CD4-positive, alpha-beta T cell (primary cell): Measurements from ENCODE around the gene ATP5PF. TPM values are rescaled to one million over a fixed set of nuclear protein-coding genes. Genes with fewer than 3 reads are reported as not detected.

Experiments
- ATAC-seq: fragments of 200-7000 bp; cut with Tn5 transposase; one replicate; pipeline ENCODE4 v1.10.0; 2022; ENCODE audit warnings: mild to moderate bottlenecking; ENCODE audit not compliant: poor library complexity
- CTCF ChIA-PET: fragments of 350-600 bp; sonication (Branson Sonifier 250); formaldehyde crosslinking; loops from one replicate; lab custom pipeline; 2021; ENCODE audit warnings: antibody characterized with exemption, inconsistent platforms; lab: Charles Lee
- POLR2A ChIA-PET: fragments of 350-600 bp; sonication (Branson Sonifier 250); formaldehyde crosslinking; loops from one replicate; lab custom pipeline; 2021; ENCODE audit warnings: antibody characterized with exemption, inconsistent platforms; lab: Charles Lee
- DNase-seq, 14 experiments: peaks; one replicate each; pipeline ENCODE4 v3.0.0-alpha.2; 2013 to 2020; ENCODE audit warnings: mixed read lengths in 2 of 14
- H3K27ac ChIP-seq, 2 donors: one replicate each; pipeline versions ENCODE4 v1.5.1 to v1.7.0; 2013; ENCODE audit warnings: low read length in 2 of 2, low read depth in 1 of 2, mild to moderate bottlenecking in 1 of 2
- H3K27me3 ChIP-seq, 2 experiments: 1 replicate in 1 of 2; 2 replicates in 1 of 2; pipeline versions ENCODE4 v1.6.1 to v1.7.0; 2013; ENCODE audit warnings: low read length in 2 of 2, control low read depth in 1 of 2, mild to moderate bottlenecking in 1 of 2, moderate library complexity in 1 of 2; ENCODE audit not compliant: insufficient read depth in 2 of 2, control insufficient read depth in 1 of 2
- H3K36me3 ChIP-seq: one replicate; pipeline ENCODE4 v1.6.1; 2013; ENCODE audit warnings: low read length, control low read depth; ENCODE audit not compliant: insufficient read depth
- H3K4me1 ChIP-seq: one replicate; pipeline ENCODE4 v1.6.1; 2013; ENCODE audit warnings: low read length, control low read depth; ENCODE audit not compliant: insufficient read depth
- H3K4me3 ChIP-seq: one replicate; pipeline ENCODE4 v1.5.1; 2013; ENCODE audit warnings: mild to moderate bottlenecking, low read length, moderate library complexity
- H3K9me3 ChIP-seq, 2 experiments: 1 replicate in 1 of 2; 2 replicates in 1 of 2; pipeline versions ENCODE4 v1.6.1 to v1.7.0; 2013; ENCODE audit warnings: low read length in 2 of 2, mild to moderate bottlenecking in 2 of 2, control low read depth in 1 of 2, moderate library complexity in 1 of 2; ENCODE audit not compliant: control insufficient read depth in 1 of 2, insufficient read depth in 1 of 2
- H3K27ac Mint-ChIP-seq: one replicate; pipeline ENCODE4 v1.8.0; 2020; ENCODE audit warnings: mixed read lengths
- H3K27me3 Mint-ChIP-seq: one replicate; pipeline ENCODE4 v1.8.0; 2021; ENCODE audit warnings: mixed read lengths
- H3K36me3 Mint-ChIP-seq: one replicate; pipeline ENCODE4 v1.8.0; 2021; ENCODE audit warnings: low read depth, mixed read lengths
- H3K4me1 Mint-ChIP-seq: one replicate; pipeline ENCODE4 v1.8.0; 2021; ENCODE audit warnings: low read depth, mixed read lengths
- H3K4me3 Mint-ChIP-seq: one replicate; pipeline ENCODE4 v1.8.0; 2020; ENCODE audit warnings: mild to moderate bottlenecking, mixed read lengths
- H3K9me3 Mint-ChIP-seq: one replicate; pipeline ENCODE4 v1.8.0; 2020; ENCODE audit warnings: mixed read lengths
- intact Hi-C, 2 experiments: fragments of 100-400 bp; cut with DNase I in 1 of 2; cut with micrococcal nuclease in 1 of 2; formaldehyde crosslinking; loops; one replicate each; pipeline versions ENCODE4 v1.15.1 to v1.9.0; 2023 to 2025; cut with DNase I, micrococcal nuclease
- total RNA-seq, 174 experiments: library from RNA in 2 of 174; stranded (reverse) in 2 of 174; gene quantifications; one replicate each; pipeline ENCODE4 v1.2.3 and lab custom pipeline; 2021 to 2026
- TF ChIP-seq, protein P1 (sequence below): fragments of 200-600 bp; IDR thresholded peaks from one replicate; pipeline ENCODE4 v1.8.0; 2022; ENCODE audit warnings: antibody characterized with exemption, mild to moderate bottlenecking

The ATP5PF gene
- total RNA-seq, 2 experiments from 2014 or later = 26.7 to 30.3 TPM

DNA sequence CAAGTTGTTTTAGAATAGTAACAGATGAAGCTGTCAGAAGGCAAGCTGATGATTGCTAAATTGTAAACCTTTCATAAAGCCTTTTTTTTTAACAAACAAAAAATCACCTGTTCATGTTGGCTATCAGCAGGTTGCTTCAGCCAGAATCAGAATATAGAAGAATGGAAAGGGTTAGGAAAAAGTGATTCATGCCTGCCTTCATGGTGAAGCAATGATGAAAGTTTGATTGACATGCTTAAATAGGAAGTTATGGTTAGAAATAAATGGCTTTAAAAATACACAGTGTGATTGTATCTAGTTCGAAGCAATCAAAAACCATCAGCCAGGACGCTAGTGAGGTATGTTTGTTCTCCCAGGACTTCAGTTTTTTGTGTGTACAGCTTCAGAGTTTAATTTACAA, 38.0 kb upstream of the ATP5PF start:
- no peak overlapping the region for H3K4me3 ChIP-seq
- H3K4me1 ChIP-seq = no peaks in the 10 kb centered on the region
- ATAC-seq = no peak
- Mint-ChIP-seq H3K36me3 (peaks cover 30% of the 10 kb centered on the region), H3K9me3 (no peaks in the 10 kb centered on the region), H3K4me1 (no peaks in the 10 kb centered on the region), H3K27ac (no peak overlapping the region), H3K4me3 (no peak overlapping the region), H3K27me3 (no peaks in the 10 kb centered on the region)
- peak in 1 of 14 experiments; percentile 7 for DNase-seq
- peaks cover 6% of the 10 kb centered on the region for H3K36me3 ChIP-seq
- ChIA-PET CTCF (no interaction called here), POLR2A (no interaction called here)
- TF ChIP-seq, protein P1, sequence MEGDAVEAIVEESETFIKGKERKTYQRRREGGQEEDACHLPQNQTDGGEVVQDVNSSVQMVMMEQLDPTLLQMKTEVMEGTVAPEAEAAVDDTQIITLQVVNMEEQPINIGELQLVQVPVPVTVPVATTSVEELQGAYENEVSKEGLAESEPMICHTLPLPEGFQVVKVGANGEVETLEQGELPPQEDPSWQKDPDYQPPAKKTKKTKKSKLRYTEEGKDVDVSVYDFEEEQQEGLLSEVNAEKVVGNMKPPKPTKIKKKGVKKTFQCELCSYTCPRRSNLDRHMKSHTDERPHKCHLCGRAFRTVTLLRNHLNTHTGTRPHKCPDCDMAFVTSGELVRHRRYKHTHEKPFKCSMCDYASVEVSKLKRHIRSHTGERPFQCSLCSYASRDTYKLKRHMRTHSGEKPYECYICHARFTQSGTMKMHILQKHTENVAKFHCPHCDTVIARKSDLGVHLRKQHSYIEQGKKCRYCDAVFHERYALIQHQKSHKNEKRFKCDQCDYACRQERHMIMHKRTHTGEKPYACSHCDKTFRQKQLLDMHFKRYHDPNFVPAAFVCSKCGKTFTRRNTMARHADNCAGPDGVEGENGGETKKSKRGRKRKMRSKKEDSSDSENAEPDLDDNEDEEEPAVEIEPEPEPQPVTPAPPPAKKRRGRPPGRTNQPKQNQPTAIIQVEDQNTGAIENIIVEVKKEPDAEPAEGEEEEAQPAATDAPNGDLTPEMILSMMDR = no peak
- H3K9me3 ChIP-seq = no peaks in the 10 kb centered on the region
- no peaks in the 10 kb centered on the region for H3K27me3 ChIP-seq
- intact Hi-C loops = no loop called here
- no peak overlapping the region for H3K27ac ChIP-seq

DNA sequence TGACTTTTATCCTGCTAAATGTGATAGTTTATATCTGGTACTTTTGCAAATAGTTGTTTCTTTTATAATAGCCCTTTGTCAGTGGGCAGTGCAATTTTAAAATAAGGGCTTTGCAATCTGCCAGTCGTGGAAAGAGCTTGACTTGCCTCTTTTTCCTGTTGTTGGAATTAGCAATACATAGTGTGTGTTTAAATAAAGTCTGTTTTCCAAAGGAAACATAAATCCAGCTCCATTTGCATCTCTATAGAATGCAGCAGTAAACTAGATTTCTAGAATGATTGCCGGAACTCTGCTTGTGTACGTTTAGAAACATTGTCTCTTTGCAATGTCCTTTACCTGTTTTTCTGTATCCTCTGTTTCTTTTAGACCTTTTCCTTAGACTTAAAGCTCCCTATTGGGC, 33.2 kb upstream of the ATP5PF start:
- H3K4me3 ChIP-seq = no peak overlapping the region
- H3K9me3 ChIP-seq = no peaks in the 10 kb centered on the region
- no peaks in the 10 kb centered on the region for H3K27me3 Mint-ChIP-seq
- H3K36me3 Mint-ChIP-seq = peaks cover 76% of the 10 kb centered on the region
- H3K4me1 ChIP-seq = no peaks in the 10 kb centered on the region
- intact Hi-C loops = no loop called here
- TF ChIP-seq, protein P1 = no peak
- ATAC-seq (no peak), DNase-seq (no peak)
- CTCF ChIA-PET = no interaction called here
- POLR2A ChIA-PET = no interaction called here
- H3K4me1 Mint-ChIP-seq = no peaks in the 10 kb centered on the region
- H3K4me3 Mint-ChIP-seq = no peak overlapping the region
- H3K27me3 ChIP-seq = no peaks in the 10 kb centered on the region
- peaks cover 49% of the 10 kb centered on the region for H3K36me3 ChIP-seq
- H3K27ac ChIP-seq = no peak overlapping the region
- no peak overlapping the region for H3K27ac Mint-ChIP-seq
- no peaks in the 10 kb centered on the region for H3K9me3 Mint-ChIP-seq

DNA sequence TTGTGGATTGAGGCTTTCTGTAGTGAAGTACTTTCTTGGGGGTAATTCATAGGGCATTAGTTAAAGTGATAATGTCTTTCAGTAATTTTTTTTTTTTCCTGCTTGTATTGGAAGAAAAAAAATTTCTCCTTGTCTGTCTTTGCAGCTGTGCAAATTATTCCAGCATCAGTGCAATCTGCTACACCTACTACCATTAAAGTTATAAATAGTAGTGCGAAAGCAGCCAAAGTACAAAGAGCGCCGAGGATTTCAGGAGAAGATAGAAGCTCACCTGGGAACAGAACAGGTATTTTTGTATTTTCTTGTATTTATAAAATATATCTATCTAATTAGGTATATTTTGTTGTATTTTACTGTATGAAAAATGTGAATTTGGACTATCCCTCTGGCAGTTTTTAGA, 29.4 kb upstream of the ATP5PF start:
- Mint-ChIP-seq H3K4me1 (no peaks in the 10 kb centered on the region), H3K36me3 (peaks cover 96% of the 10 kb centered on the region), H3K4me3 (no peak overlapping the region), H3K27ac (no peak overlapping the region), H3K27me3 (no peaks in the 10 kb centered on the region), H3K9me3 (no peaks in the 10 kb centered on the region)
- ChIA-PET CTCF (no interaction called here), POLR2A (no interaction called here)
- intact Hi-C loops = no loop called here
- no peak for ATAC-seq
- H3K27ac ChIP-seq = no peak overlapping the region
- no peak for DNase-seq
- H3K4me3 ChIP-seq = no peak overlapping the region
- no peaks in the 10 kb centered on the region for H3K4me1 ChIP-seq
- TF ChIP-seq, protein P1 = no peak
- no peaks in the 10 kb centered on the region for H3K9me3 ChIP-seq
- peaks cover 86% of the 10 kb centered on the region for H3K36me3 ChIP-seq
- no peaks in the 10 kb centered on the region for H3K27me3 ChIP-seq
